Liver (tissue), 9 donors: ENCODE measurements around the gene DOCK11. TPM values are rescaled to one million over a fixed set of nuclear protein-coding genes. Genes with fewer than 3 reads are reported as not detected.

Source experiments
- DNase-seq: peaks from one replicate; pipeline ENCODE4 v3.0.0-alpha.2; 2017; ENCODE audit warnings: low spot score
- H3K27ac ChIP-seq, 2 donors: one replicate each; pipeline ENCODE4 v1.7.0; 2013; ENCODE audit warnings: inconsistent platforms in 2 of 2, low read length in 2 of 2, control low read depth in 1 of 2, low read depth in 1 of 2, mild to moderate bottlenecking in 1 of 2
- H3K27me3 ChIP-seq, 4 donors: one replicate each; pipeline versions ENCODE4 v1.6.1 to v1.7.0; 2013; ENCODE audit warnings: low read length in 3 of 4, inconsistent platforms in 1 of 4, mild to moderate bottlenecking in 1 of 4, moderate library complexity in 1 of 4; ENCODE audit not compliant: control insufficient read depth in 4 of 4, insufficient read depth in 4 of 4
- H3K36me3 ChIP-seq, 4 donors: one replicate each; pipeline versions ENCODE4 v1.6.1 to v1.7.0; 2013; ENCODE audit warnings: low read length in 3 of 4, mild to moderate bottlenecking in 3 of 4, low read depth in 1 of 4, moderate library complexity in 1 of 4; ENCODE audit not compliant: control insufficient read depth in 4 of 4, insufficient read depth in 3 of 4
- H3K4me1 ChIP-seq, 4 donors: one replicate each; pipeline versions ENCODE4 v1.6.1 to v1.7.0; 2013; ENCODE audit warnings: low read length in 3 of 4, mild to moderate bottlenecking in 3 of 4, moderate library complexity in 1 of 4; ENCODE audit not compliant: control insufficient read depth in 4 of 4, insufficient read depth in 4 of 4
- H3K4me3 ChIP-seq, 3 donors: one replicate each; pipeline versions ENCODE4 v1.6.1 to v1.7.0; 2013; ENCODE audit warnings: low read length in 3 of 3, control low read depth in 1 of 3, low read depth in 1 of 3, mild to moderate bottlenecking in 1 of 3
- H3K9ac ChIP-seq, 2 donors: one replicate each; pipeline ENCODE4 v1.7.0; 2013; ENCODE audit warnings: low read length in 2 of 2, mild to moderate bottlenecking in 2 of 2, moderate library complexity in 2 of 2, control low read depth in 1 of 2, low read depth in 1 of 2
- H3K9me3 ChIP-seq, 4 donors: one replicate each; pipeline versions ENCODE4 v1.6.1 to v1.7.0; 2013; ENCODE audit warnings: low read length in 3 of 4; ENCODE audit not compliant: control insufficient read depth in 4 of 4
- EGR1 ChIP-seq, 2 donors: IDR thresholded peaks; 2 replicates each; pipeline ENCODE4 v1.6.1; 2016 to 2018; ENCODE audit warnings: antibody characterized with exemption in 2 of 2, low read depth in 2 of 2
- FOXA1 ChIP-seq: IDR thresholded peaks from 2 replicates; pipeline ENCODE4 v1.6.1; 2016; ENCODE audit warnings: antibody characterized with exemption
- FOXA2 ChIP-seq: IDR thresholded peaks from 2 replicates; pipeline ENCODE4 v1.6.1; 2016; ENCODE audit warnings: antibody characterized with exemption
- GABPA ChIP-seq, 2 donors: IDR thresholded peaks in 1 of 2; conservative IDR thresholded peaks in 1 of 2; 2 replicates each; pipeline ENCODE4 v1.6.1; 2016; ENCODE audit warnings: antibody characterized with exemption in 2 of 2, mild to moderate bottlenecking in 1 of 2, moderate library complexity in 1 of 2
- HNF4A ChIP-seq, 2 donors: conservative IDR thresholded peaks; 2 replicates each; pipeline ENCODE4 v1.6.1; 2016; ENCODE audit warnings: antibody characterized with exemption in 2 of 2, mild to moderate bottlenecking in 2 of 2
- HNF4G ChIP-seq: IDR thresholded peaks from 2 replicates; pipeline ENCODE4 v1.6.1; 2016; ENCODE audit warnings: antibody characterized with exemption
- JUND ChIP-seq, 2 donors: IDR thresholded peaks; 2 replicates each; pipeline ENCODE4 v1.6.1; 2016; ENCODE audit warnings: antibody characterized with exemption in 2 of 2
- NR2F2 ChIP-seq: IDR thresholded peaks from 2 replicates; pipeline ENCODE4 v1.6.1; 2016; ENCODE audit warnings: antibody characterized with exemption
- RAD21 ChIP-seq, 2 donors: IDR thresholded peaks; 2 replicates each; pipeline ENCODE4 v1.6.1; 2016; ENCODE audit warnings: antibody characterized with exemption in 2 of 2, mild to moderate bottlenecking in 2 of 2
- RXRA ChIP-seq, 2 donors: IDR thresholded peaks; 2 replicates each; pipeline ENCODE4 v1.6.1; 2017 to 2018; ENCODE audit warnings: antibody characterized with exemption in 2 of 2, mild to moderate bottlenecking in 1 of 2
- SP1 ChIP-seq: IDR thresholded peaks from 2 replicates; pipeline ENCODE4 v1.6.1; 2018; ENCODE audit warnings: antibody characterized with exemption, mild to moderate bottlenecking
- TAF1 ChIP-seq: conservative IDR thresholded peaks from 2 replicates; pipeline ENCODE4 v1.6.1; 2016; ENCODE audit warnings: antibody characterized with exemption, mild to moderate bottlenecking
- YY1 ChIP-seq: IDR thresholded peaks from 2 replicates; pipeline ENCODE4 v1.6.1; 2016; ENCODE audit warnings: antibody characterized with exemption, mild to moderate bottlenecking
- whole genome bisulfite sequencing: extraction: QIAGEN DNeasy Blood & Tissue Kit; methylation state at CpG from one replicate; pipeline ENCODE4 v1.1.7; 2013; 5-methylcytosine and 5-hydroxymethylcytosine counted together
- polyA plus RNA-seq, 2 donors: library from polyadenylated mRNA; stranded (reverse) in 1 of 2; unstranded in 1 of 2; fragments of 200-250 nt in 1 of 2; fragments of >200 nt in 1 of 2; fragmentation: Nextera tagmentation in 1 of 2; extraction: Ambion mirVana in 1 of 2; gene quantifications; one replicate each; pipeline versions ENCODE4 v1.2.1 to v1.2.3, GENCODE V29; 2013 to 2015
- total RNA-seq, 2 donors: library from RNA; depleted of rRNA; stranded (reverse); fragments of >200 nt; gene quantifications; one replicate each; pipeline ENCODE4 v1.2.3, GENCODE V29; 2014
- TF ChIP-seq, protein P1 (sequence below): fragments of 150-350 bp; IDR thresholded peaks from 2 replicates; pipeline ENCODE4 v1.5.1; 2017; ENCODE audit warnings: improper control_type of control experiment, low read depth, low read length; ENCODE audit not compliant: missing input control
- TF ChIP-seq, protein P2 (sequence below): IDR thresholded peaks from 2 replicates; pipeline ENCODE4 v1.6.1; 2016; ENCODE audit warnings: antibody characterized with exemption, mild to moderate bottlenecking
- donor health status: healthy.
- donor health status: healthy.
- donor health status: healthy.
- donor health status: healthy.
- donor health status: healthy.

The DOCK11 gene
- total and polyA plus RNA-seq, 4 donors, result 1.3 to 9.3 (median 3.7) TPM

DNA sequence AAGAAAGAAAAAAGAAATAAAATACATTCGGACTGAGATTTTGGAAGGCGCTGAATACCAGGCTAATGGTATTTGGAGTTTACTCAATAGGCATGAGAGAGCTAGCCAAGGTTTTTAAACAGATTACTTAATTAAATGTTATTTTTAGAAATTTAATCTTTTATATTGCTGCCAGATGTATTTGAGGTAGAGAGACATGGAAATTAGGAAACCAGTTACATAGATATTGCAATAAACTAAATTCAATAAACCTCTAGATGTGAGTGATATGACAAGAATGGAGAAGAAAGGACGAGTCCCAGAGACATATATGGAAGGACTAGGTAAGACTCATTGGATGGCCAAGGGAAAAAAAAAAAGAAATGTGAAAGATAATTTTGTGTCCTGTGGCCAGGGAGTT, 193.3 kb downstream of the DOCK11 start:
- no peak overlapping the region for H3K4me3 ChIP-seq
- H3K9ac ChIP-seq, result no peak overlapping the region
- no peaks in the 10 kb centered on the region for H3K9me3 ChIP-seq
- TF ChIP-seq, protein P1, sequence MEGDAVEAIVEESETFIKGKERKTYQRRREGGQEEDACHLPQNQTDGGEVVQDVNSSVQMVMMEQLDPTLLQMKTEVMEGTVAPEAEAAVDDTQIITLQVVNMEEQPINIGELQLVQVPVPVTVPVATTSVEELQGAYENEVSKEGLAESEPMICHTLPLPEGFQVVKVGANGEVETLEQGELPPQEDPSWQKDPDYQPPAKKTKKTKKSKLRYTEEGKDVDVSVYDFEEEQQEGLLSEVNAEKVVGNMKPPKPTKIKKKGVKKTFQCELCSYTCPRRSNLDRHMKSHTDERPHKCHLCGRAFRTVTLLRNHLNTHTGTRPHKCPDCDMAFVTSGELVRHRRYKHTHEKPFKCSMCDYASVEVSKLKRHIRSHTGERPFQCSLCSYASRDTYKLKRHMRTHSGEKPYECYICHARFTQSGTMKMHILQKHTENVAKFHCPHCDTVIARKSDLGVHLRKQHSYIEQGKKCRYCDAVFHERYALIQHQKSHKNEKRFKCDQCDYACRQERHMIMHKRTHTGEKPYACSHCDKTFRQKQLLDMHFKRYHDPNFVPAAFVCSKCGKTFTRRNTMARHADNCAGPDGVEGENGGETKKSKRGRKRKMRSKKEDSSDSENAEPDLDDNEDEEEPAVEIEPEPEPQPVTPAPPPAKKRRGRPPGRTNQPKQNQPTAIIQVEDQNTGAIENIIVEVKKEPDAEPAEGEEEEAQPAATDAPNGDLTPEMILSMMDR, result no peak
- no peak for TF ChIP-seq YY1
- TF ChIP-seq RAD21 (IDR thresholded peaks at IDR 0.05), result no peak
- TF ChIP-seq EGR1 (IDR thresholded peaks at IDR 0.05; ENCODE audit: low read depth in 2 of 2), result no peak
- no peak for TF ChIP-seq FOXA2
- no peak for TF ChIP-seq NR2F2
- H3K27me3 ChIP-seq, result no peaks in the 10 kb centered on the region
- no peaks in the 10 kb centered on the region for H3K36me3 ChIP-seq
- no peaks in the 10 kb centered on the region for H3K4me1 ChIP-seq
- WGBS, result 93% methylated on average over 3 of the region's 3 CpGs
- DNase-seq, result no peak
- no peak overlapping the region for H3K27ac ChIP-seq

DNA sequence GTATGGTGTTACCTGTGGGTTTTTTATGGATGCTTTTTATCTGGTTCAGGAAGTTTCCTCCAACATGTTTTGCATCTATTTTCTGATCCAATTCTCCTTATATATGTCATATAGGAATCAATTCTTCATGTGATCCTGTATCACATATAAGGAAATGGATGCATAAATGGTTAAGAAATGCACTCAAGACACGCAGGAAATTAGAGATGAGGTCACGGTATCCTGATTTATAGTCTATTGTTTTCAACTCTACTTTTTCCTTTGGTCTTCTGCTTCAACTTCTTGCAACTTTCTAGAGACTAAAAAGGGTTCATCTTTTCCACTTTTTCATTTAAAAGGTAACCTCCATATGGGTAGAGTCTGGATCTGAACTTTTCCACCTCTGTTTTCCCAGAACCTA, 198.2 kb downstream of the DOCK11 start:
- Histone ChIP-seq H3K4me3 (no peak overlapping the region), H3K27ac (no peak overlapping the region), H3K36me3 (no peaks in the 10 kb centered on the region), H3K9me3 (no peaks in the 10 kb centered on the region), H3K4me1 (no peaks in the 10 kb centered on the region), H3K27me3 (no peaks in the 10 kb centered on the region), H3K9ac (no peak overlapping the region)
- 65% methylated on average over 2 of the region's 2 CpGs for WGBS
- DNase-seq, result no peak
- TF ChIP-seq HNF4G, result no peak
- TF ChIP-seq RXRA (IDR thresholded peaks at IDR 0.05), result no peak
- no peak for TF ChIP-seq TAF1
- no peak for TF ChIP-seq YY1
- TF ChIP-seq NR2F2, result no peak
- no peak for TF ChIP-seq GABPA (IDR thresholded peaks at IDR 0.05 in 1 of 2, conservative IDR thresholded peaks at IDR 0.05 in 1 of 2)
- TF ChIP-seq HNF4A (conservative IDR thresholded peaks at IDR 0.05), result no peak
- no peak for TF ChIP-seq JUND (IDR thresholded peaks at IDR 0.05)
- TF ChIP-seq RAD21 (IDR thresholded peaks at IDR 0.05), result no peak
- TF ChIP-seq FOXA2, result no peak
- no peak for TF ChIP-seq FOXA1
- TF ChIP-seq SP1, result no peak
- TF ChIP-seq, protein P2, sequence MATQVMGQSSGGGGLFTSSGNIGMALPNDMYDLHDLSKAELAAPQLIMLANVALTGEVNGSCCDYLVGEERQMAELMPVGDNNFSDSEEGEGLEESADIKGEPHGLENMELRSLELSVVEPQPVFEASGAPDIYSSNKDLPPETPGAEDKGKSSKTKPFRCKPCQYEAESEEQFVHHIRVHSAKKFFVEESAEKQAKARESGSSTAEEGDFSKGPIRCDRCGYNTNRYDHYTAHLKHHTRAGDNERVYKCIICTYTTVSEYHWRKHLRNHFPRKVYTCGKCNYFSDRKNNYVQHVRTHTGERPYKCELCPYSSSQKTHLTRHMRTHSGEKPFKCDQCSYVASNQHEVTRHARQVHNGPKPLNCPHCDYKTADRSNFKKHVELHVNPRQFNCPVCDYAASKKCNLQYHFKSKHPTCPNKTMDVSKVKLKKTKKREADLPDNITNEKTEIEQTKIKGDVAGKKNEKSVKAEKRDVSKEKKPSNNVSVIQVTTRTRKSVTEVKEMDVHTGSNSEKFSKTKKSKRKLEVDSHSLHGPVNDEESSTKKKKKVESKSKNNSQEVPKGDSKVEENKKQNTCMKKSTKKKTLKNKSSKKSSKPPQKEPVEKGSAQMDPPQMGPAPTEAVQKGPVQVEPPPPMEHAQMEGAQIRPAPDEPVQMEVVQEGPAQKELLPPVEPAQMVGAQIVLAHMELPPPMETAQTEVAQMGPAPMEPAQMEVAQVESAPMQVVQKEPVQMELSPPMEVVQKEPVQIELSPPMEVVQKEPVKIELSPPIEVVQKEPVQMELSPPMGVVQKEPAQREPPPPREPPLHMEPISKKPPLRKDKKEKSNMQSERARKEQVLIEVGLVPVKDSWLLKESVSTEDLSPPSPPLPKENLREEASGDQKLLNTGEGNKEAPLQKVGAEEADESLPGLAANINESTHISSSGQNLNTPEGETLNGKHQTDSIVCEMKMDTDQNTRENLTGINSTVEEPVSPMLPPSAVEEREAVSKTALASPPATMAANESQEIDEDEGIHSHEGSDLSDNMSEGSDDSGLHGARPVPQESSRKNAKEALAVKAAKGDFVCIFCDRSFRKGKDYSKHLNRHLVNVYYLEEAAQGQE, result no peak
- TF ChIP-seq EGR1 (IDR thresholded peaks at IDR 0.05; ENCODE audit: low read depth in 2 of 2), result no peak
- TF ChIP-seq, protein P1, result no peak
